Measurements from ENCODE around the gene ZNF91.

DNA sequence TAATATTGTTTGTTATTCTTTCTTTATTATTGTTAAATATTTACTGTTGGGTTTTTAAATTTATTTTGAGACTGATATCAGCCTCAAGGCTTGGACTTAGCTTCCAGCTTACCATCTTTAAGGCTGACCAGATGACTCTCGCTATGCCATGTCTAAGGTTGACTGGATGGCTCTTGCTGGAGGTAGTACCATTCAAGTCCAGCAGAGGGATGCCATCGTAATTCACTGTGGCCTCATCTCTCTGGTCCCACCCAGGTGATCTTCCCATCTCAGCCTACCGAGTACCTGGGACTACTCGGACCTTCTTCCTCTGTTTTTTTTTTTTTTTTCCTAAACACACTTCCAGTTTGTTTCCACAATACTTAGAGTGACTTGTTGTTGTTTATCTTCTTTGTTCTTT, 41.7 kb upstream of the ZNF91 start:
- TF ChIP-seq, protein P1, sequence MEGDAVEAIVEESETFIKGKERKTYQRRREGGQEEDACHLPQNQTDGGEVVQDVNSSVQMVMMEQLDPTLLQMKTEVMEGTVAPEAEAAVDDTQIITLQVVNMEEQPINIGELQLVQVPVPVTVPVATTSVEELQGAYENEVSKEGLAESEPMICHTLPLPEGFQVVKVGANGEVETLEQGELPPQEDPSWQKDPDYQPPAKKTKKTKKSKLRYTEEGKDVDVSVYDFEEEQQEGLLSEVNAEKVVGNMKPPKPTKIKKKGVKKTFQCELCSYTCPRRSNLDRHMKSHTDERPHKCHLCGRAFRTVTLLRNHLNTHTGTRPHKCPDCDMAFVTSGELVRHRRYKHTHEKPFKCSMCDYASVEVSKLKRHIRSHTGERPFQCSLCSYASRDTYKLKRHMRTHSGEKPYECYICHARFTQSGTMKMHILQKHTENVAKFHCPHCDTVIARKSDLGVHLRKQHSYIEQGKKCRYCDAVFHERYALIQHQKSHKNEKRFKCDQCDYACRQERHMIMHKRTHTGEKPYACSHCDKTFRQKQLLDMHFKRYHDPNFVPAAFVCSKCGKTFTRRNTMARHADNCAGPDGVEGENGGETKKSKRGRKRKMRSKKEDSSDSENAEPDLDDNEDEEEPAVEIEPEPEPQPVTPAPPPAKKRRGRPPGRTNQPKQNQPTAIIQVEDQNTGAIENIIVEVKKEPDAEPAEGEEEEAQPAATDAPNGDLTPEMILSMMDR (conservative IDR thresholded peaks at IDR 0.05; ENCODE audit: low read depth, low read length) = no peak
- TF ChIP-seq POLR2A (IDR thresholded peaks at IDR 0.05; ENCODE audit: low read depth, low read length) = no peak
- no peak for TF ChIP-seq SMC3 (IDR thresholded peaks at IDR 0.05; ENCODE audit: low read depth, low read length)
- no peak for TF ChIP-seq RAD21 (IDR thresholded peaks at IDR 0.05; ENCODE audit: low read length)
- TF ChIP-seq, protein P2, sequence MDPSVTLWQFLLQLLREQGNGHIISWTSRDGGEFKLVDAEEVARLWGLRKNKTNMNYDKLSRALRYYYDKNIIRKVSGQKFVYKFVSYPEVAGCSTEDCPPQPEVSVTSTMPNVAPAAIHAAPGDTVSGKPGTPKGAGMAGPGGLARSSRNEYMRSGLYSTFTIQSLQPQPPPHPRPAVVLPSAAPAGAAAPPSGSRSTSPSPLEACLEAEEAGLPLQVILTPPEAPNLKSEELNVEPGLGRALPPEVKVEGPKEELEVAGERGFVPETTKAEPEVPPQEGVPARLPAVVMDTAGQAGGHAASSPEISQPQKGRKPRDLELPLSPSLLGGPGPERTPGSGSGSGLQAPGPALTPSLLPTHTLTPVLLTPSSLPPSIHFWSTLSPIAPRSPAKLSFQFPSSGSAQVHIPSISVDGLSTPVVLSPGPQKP (IDR thresholded peaks at IDR 0.05; ENCODE audit: borderline replicate concordance, low read depth, low read length) = no peak
- TF ChIP-seq, protein P3, sequence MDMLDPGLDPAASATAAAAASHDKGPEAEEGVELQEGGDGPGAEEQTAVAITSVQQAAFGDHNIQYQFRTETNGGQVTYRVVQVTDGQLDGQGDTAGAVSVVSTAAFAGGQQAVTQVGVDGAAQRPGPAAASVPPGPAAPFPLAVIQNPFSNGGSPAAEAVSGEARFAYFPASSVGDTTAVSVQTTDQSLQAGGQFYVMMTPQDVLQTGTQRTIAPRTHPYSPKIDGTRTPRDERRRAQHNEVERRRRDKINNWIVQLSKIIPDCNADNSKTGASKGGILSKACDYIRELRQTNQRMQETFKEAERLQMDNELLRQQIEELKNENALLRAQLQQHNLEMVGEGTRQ (IDR thresholded peaks at IDR 0.05; ENCODE audit: low read depth, low read length) = no peak
- TF ChIP-seq MAZ (IDR thresholded peaks at IDR 0.05; ENCODE audit: borderline replicate concordance, low read depth, low read length) = no peak
- TF ChIP-seq MXI1 (IDR thresholded peaks at IDR 0.05; ENCODE audit: borderline replicate concordance, low read depth, low read length) = no peak
- no peak for TF ChIP-seq BHLHE40 (IDR thresholded peaks at IDR 0.05; ENCODE audit: low read depth, low read length)
- no peak for TF ChIP-seq MAFK (IDR thresholded peaks at IDR 0.05; ENCODE audit: low read depth, low read length)
- no peak for TF ChIP-seq RFX5 (IDR thresholded peaks at IDR 0.05; ENCODE audit: low read depth, low read length)
- TF ChIP-seq NFE2L2 (IDR thresholded peaks at IDR 0.05; ENCODE audit: low read depth, low read length) = no peak
